Testis (tissue), 3 donors: ENCODE measurements around the gene KIF26A. TPM values are rescaled to one million over a fixed set of nuclear protein-coding genes. Genes with fewer than 3 reads are reported as not detected.

Experiments
- DNase-seq: peaks from one replicate; pipeline ENCODE4 v3.0.0-alpha.2; 2019
- H3K27ac ChIP-seq, 2 donors: fragments of 200-600 bp; sonication (generic); one replicate each; pipeline ENCODE4 v1.5.1; 2019
- H3K27me3 ChIP-seq: fragments of 200-600 bp; sonication (generic); one replicate; pipeline ENCODE4 v1.5.1; 2019
- H3K36me3 ChIP-seq: fragments of 200-600 bp; sonication (generic); one replicate; pipeline ENCODE4 v1.5.1; 2017; ENCODE audit warnings: low read depth; ENCODE audit errors: missing control alignments
- H3K4me1 ChIP-seq: fragments of 200-600 bp; sonication (generic); one replicate; pipeline ENCODE4 v1.5.1; 2019
- H3K4me3 ChIP-seq, 2 donors: fragments of 200-600 bp; sonication (generic); one replicate each; pipeline ENCODE4 v1.5.1; 2017 to 2019
- H3K9me3 ChIP-seq: fragments of 200-600 bp; sonication (generic); one replicate; pipeline ENCODE4 v1.5.1; 2017
- POLR2A ChIP-seq: fragments of 450-650 bp; IDR thresholded peaks from one replicate; pipeline ENCODE4 v1.6.1; 2017; ENCODE audit warnings: antibody characterized with exemption, mild to moderate bottlenecking, moderate library complexity
- WGBS, 2 donors: methylation state at CpG; one replicate each; pipeline ENCODE4 v1.1.5; 2018; 5-methylcytosine and 5-hydroxymethylcytosine counted together
- intact Hi-C: fragments of 100-400 bp; cut with DNase I; formaldehyde crosslinking; loops from one replicate; pipeline ENCODE4 v1.15.1; 2023; ENCODE audit warnings: low total_unique reads
- polyA plus RNA-seq: library from polyadenylated mRNA; stranded (reverse); fragments of 350-450 nt; fragmentation: Illumina TruSeq; extraction: RNeasy Lipid Tissue Mini Kit (QIAGEN cat#74804); gene quantifications from one replicate; pipeline ENCODE4 v1.2.3, GENCODE V29; 2014; ENCODE audit warnings: low read depth, low replicate concordance; ENCODE audit not compliant: insufficient read depth
- total RNA-seq, 2 donors: library from RNA; depleted of rRNA; stranded (reverse); fragments of >200 nt; gene quantifications; one replicate each; pipeline ENCODE4 v1.2.3, GENCODE V29; 2016
- TF ChIP-seq, protein P1 (sequence below), 3 experiments: fragments of 450-650 bp in 2 of 3; fragments of 200-600 bp in 1 of 3; sonication (generic) in 1 of 3; IDR thresholded peaks; one replicate each; pipeline ENCODE4 v1.5.1; 2016 to 2019; ENCODE audit warnings: antibody characterized with exemption in 3 of 3, mild to moderate bottlenecking in 2 of 3, moderate library complexity in 1 of 3

Gene KIF26A
- total and polyA plus RNA-seq, 3 donors from 2014 or later: 5.6 to 21.2 (median 18.3) TPM

DNA sequence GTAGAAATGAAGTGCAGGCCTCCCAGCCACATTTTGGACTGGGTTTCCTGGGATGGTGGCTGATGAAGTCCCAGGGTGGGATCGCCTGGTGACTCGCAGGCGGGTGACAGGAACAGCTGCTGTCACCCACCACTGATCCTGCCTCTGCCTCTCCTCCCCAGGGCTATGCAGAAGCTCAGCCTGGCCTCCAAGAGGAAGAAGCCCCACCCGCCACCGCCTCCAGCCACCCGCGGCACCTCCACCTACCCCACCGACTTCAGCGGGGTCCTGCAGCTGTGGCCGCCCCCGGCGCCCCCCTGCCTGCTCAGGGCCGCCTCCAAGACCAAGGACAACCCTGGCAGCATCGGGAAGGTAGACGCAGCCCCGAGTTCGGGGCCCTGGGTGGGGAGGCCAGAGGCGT is 28.3 kb downstream of the KIF26A start:
- Histone ChIP-seq H3K4me3 (no peak overlapping the region), H3K9me3 (no peaks in the 10 kb centered on the region), H3K36me3 (no peaks in the 10 kb centered on the region), H3K4me1 (peaks cover 2% of the 10 kb centered on the region), H3K27ac (no peak overlapping the region), H3K27me3 (no peaks in the 10 kb centered on the region)
- intact Hi-C loops: no loop called here
- 76 to 84% methylated on average over 11 to 18 of the region's 18 CpGs for WGBS, 2 donors
- no peak for DNase-seq
- TF ChIP-seq POLR2A: no peak
- TF ChIP-seq, protein P1, sequence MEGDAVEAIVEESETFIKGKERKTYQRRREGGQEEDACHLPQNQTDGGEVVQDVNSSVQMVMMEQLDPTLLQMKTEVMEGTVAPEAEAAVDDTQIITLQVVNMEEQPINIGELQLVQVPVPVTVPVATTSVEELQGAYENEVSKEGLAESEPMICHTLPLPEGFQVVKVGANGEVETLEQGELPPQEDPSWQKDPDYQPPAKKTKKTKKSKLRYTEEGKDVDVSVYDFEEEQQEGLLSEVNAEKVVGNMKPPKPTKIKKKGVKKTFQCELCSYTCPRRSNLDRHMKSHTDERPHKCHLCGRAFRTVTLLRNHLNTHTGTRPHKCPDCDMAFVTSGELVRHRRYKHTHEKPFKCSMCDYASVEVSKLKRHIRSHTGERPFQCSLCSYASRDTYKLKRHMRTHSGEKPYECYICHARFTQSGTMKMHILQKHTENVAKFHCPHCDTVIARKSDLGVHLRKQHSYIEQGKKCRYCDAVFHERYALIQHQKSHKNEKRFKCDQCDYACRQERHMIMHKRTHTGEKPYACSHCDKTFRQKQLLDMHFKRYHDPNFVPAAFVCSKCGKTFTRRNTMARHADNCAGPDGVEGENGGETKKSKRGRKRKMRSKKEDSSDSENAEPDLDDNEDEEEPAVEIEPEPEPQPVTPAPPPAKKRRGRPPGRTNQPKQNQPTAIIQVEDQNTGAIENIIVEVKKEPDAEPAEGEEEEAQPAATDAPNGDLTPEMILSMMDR (IDR thresholded peaks at IDR 0.05): no peak

DNA sequence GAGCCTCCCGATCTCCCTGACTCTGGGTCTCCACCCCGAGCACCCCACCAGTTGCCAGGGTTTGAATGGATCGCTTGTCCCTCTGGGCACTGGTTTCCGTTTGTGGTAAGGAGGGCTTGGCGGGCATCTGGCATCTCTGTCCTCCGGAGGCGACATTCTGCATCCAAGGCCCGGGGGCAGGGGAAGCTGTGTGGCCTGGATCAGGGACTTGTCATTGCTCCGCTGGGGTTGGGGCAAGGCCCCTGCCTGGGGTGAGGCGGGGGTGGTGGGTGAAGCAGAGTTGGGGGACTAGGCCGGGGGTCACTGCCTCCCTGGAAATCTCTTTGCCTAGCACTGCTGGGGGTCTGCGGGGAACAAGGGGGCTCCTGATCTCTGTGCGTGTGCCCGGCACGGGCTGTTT is 30.2 kb downstream of the KIF26A start:
- no peaks in the 10 kb centered on the region for H3K36me3 ChIP-seq
- no peak overlapping the region for H3K27ac ChIP-seq
- H3K4me3 ChIP-seq: no peak overlapping the region
- peaks cover 8% of the 10 kb centered on the region for H3K4me1 ChIP-seq
- no peaks in the 10 kb centered on the region for H3K27me3 ChIP-seq
- intact Hi-C loops: no loop called here
- TF ChIP-seq POLR2A: no peak
- TF ChIP-seq, protein P1 (IDR thresholded peaks at IDR 0.05): no peak
- 92 to 98% methylated on average over 8 to 15 of the region's 15 CpGs for WGBS, 2 donors
- H3K9me3 ChIP-seq: no peaks in the 10 kb centered on the region
- no peak for DNase-seq

DNA sequence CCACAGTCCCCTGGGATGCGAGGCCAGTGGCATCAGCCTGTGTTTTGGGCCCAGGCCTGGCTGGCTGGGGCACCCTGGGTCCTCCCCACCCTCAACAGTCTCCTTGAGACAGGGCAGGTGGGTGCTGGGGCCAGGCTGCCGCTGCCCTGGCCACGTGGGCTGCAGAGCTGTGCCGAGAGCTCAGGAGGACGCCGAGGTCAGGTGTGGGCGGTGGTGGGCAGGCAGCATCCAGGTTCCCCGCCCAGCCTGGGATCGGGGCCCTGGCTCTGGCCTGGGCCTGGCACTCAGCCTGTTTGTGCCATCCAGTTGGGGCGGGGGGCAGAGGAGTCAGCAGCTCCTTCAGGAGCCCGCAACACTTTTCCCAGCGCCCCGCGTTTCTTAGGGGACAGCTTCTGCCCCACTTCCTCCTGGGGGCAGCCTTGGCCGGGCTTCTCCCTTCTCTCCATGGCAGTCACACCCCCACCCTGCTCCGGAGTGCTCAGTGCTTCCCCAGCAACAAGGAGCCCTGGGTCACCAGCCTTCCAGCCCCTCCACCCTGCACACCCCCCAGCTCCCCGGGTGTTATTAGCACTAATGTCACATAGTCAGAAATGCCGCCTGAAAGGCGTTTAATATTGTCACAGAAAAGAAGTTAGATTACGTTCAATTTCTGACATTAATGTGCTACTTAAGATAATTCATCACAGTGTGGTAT is 30.8 kb downstream of the KIF26A start:
- H3K27me3 ChIP-seq: no peaks in the 10 kb centered on the region
- no peak overlapping the region for H3K4me3 ChIP-seq
- no peaks in the 10 kb centered on the region for H3K36me3 ChIP-seq
- TF ChIP-seq POLR2A: no peak
- TF ChIP-seq, protein P1 (IDR thresholded peaks at IDR 0.05): no peak
- H3K9me3 ChIP-seq: no peaks in the 10 kb centered on the region
- intact Hi-C loops: no loop called here
- WGBS, 2 donors: 78 to 85% methylated on average over 9 to 15 of the region's 20 CpGs
- H3K4me1 ChIP-seq: peaks cover 8% of the 10 kb centered on the region
- H3K27ac ChIP-seq: no peak overlapping the region
- no peak for DNase-seq

DNA sequence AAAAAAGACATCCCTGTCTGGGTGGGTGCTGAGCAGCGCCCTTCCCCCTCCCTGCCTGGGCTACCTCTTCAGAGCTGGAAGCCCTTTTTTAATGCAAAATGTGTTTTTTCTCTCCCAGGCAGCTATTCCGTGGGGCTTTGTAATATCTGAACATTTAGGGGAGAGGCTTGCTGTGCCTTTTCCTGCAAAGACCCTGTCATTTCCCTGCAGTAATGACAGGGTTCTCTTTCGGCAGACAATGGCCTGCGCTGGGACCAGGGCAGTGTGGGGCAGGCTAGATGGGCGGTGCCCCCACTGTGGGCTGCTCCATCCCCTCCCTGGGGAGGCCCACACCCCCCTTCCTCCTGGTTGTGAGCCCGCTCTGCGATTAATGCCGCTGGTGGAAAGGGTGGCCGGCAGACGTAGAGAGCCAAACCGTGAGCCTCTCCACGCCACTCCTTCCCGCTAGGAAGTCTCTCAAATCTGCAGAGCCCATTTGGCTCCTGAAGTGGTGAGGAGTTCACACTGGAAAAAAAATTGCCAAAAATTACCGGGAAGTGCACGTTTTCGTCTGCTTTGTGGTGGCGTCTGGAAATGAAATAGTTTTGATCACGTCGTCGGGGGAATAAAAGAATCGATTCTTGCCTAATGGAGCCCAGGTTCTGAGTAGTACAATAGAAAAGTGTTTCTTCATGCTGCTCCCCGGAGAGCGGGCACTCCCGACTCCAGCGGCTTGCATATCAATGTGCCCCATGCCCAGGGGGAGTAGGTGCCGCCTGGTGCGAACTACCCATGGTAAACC is 31.5 kb downstream of the KIF26A start:
- H3K27ac ChIP-seq: no peak overlapping the region
- intact Hi-C loops: no loop called here
- no peaks in the 10 kb centered on the region for H3K27me3 ChIP-seq
- H3K4me3 ChIP-seq: no peak overlapping the region
- peaks cover 8% of the 10 kb centered on the region for H3K4me1 ChIP-seq
- DNase-seq: no peak
- TF ChIP-seq, protein P1 (IDR thresholded peaks at IDR 0.05): no peak
- no peak for TF ChIP-seq POLR2A
- WGBS, 2 donors: 83 to 84% methylated on average over 27 of the region's 27 CpGs
- H3K9me3 ChIP-seq: no peaks in the 10 kb centered on the region
- no peaks in the 10 kb centered on the region for H3K36me3 ChIP-seq
